Measurements from ENCODE around the gene MTERF2.

DNA sequence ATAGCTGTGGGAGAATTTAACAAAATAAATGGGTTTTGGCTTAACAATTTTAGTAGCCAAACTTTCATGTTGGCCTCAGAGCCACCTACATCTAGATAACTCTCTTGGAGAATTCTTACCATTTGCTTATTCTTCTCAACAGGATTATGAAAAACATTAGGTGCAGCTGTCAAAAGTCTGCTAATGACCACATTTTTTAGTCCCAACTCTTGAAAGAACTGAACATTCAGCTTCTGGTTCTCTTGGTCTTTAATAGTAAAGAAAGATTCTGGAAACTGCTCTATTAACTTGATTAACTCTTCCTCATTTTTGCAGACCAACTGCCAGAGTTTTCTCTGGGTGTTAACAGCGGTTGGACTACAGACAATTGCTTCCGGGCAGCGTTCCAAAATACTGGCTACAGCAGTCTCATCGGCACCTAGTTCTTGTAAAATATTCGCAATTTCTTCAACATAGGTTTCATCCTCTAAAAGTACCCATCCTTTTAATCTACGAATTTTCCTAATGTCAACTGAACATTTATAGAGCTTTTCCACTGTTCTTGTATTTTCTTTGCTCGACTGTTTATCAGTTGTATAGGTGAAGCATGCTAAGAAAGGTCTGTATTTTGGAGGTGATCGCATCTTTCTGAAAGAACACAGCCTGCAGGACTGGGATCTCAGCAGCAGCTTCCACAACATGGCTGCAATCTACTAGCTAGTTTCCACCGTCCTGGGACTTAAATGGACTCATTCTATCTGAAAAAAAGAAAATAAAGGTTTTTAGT is 8.7 kb downstream of the MTERF2 start:
- TF ChIP-seq POLR2A (IDR thresholded peaks at IDR 0.05): no peak
- TF ChIP-seq, protein P1, sequence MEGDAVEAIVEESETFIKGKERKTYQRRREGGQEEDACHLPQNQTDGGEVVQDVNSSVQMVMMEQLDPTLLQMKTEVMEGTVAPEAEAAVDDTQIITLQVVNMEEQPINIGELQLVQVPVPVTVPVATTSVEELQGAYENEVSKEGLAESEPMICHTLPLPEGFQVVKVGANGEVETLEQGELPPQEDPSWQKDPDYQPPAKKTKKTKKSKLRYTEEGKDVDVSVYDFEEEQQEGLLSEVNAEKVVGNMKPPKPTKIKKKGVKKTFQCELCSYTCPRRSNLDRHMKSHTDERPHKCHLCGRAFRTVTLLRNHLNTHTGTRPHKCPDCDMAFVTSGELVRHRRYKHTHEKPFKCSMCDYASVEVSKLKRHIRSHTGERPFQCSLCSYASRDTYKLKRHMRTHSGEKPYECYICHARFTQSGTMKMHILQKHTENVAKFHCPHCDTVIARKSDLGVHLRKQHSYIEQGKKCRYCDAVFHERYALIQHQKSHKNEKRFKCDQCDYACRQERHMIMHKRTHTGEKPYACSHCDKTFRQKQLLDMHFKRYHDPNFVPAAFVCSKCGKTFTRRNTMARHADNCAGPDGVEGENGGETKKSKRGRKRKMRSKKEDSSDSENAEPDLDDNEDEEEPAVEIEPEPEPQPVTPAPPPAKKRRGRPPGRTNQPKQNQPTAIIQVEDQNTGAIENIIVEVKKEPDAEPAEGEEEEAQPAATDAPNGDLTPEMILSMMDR (IDR thresholded peaks at IDR 0.05 in 8 of 11, conservative IDR thresholded peaks at IDR 0.05 in 3 of 11): no peak
- no peak for TF ChIP-seq POLR2AphosphoS5 (IDR thresholded peaks at IDR 0.05)

Measured in spleen (tissue), 7 donors.